NCI-H82 treated with DMSO at 0.1 percent for 48 hours (cell line): ENCODE data around the gene EXOSC3.
A peak's percentile ranks its signal among the peaks of the same experiment; 100 is the strongest.
"Not testable (repeated sequence)": the region's sequence is repeated elsewhere in the genome, so short reads cannot be mapped to it uniquely, and the experiment has no call there.

Source experiments
- DNase-seq: peaks from one replicate; lab custom pipeline; 2025; ENCODE audit not compliant: unreplicated experiment; lab: John Stamatoyannopoulos, UW

Gene EXOSC3

DNA sequence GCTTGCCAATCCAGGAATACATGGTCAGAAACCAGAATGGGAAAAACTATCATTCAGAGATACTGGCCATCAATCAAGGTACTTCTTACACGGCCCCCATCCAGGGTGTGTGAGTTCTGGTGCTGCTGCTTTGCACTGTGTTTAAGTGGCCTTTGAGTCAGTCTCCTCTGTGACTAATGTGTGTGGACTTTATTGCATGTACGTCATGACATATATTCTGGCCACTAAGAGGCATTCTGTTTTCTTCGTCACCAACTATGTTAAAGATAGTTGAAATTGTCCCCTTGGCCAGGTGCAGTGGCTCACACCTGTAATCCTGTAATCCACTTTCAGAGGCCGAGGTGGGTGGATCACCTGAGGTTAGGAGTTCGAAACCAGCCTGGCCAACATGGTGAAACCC is 8.5 kb downstream of the EXOSC3 start:
- no peak for DNase-seq

DNA sequence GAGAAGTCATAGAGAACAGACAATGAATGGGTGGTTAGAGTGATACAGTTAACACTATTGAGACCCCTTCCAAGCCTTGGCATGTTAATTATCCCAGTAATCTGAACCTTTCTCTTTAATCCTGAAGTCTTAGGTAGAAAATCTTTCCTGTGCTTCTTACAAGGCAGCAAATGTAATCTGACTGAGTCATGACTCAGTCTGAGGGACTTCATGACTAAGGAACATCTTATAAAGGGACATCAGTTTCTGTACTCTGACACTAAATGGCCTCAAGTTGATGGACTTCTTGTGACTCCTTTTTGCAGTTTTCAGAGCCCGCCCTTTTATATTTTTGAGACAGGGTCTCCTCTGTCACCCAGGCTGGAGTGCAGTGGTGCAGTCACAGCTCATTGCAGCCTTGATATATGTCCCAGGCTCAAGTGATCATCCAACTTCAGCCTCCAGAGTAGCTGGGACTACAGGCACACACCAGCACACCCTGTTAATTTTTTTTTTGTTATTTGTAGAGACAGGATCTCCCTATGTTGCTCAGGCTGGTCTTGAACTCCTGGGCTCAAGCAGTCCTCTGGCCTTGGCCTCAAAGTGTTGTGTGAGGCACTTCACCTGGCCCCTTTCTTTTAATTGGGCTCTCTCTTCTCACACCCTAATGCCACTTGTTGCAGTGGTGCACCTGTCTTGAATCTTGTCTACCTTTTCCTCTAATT is 9.5 kb downstream of the EXOSC3 start:
- DNase-seq, result no peak

DNA sequence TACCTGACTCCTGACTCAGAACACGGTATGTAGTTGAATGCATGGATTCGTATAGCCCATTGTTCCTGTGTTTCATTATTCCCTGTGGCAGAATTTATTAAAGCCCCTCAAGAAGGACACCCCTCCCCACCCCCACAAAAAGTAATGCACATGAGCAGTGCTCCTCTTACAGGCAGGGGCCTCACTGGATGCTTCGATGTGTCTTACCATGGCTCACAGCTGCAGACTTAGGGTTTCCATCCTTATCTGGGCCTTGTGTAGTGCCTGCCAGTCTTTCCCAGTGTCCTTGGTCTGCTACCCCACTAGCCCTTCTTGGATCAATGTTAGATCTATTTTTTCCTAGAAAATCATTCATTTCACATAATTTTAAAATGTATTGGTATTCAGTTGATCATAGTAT is 14.9 kb downstream of the EXOSC3 start:
- DNase-seq, result no peak

DNA sequence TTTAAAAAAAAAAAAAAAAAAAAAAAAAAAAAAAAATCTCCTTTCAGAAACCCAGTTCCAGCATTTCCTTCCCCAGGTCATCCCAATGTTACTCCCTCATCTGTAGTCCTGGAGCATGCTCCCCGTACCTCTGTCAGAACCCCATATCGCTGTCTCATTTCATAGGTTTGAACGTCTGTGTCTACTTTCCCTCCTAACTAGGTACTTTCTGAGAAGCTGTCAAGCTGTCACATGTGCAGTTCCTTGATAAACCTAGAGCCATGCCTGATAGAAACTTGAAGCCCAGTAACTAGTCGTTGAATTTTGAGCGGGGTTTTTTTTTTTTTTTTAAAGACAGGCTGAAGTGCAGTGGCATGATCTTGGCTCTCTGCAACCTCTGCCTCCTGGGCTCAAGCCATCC is 15.6 kb downstream of the EXOSC3 start:
- DNase-seq, result no peak

DNA sequence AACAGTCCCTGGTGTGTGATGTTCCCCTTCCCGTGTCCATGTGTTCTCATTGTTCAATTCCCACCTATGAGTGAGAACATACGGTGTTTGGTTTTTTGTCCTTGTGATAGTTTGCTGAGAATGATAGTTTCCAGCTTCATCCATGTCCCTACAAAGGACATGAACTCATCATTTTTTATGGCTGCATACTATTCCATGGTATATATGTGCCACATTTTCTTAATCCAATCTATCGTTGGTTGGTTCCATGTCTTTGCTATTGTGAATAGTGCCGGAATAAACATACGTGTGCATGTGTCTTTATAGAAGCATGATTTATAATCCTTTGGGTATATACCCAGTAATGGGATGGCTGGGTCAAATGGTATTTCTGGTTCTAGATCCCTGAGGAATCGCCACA is 19.6 kb downstream of the EXOSC3 start:
- not testable (repeated sequence) for DNase-seq

DNA sequence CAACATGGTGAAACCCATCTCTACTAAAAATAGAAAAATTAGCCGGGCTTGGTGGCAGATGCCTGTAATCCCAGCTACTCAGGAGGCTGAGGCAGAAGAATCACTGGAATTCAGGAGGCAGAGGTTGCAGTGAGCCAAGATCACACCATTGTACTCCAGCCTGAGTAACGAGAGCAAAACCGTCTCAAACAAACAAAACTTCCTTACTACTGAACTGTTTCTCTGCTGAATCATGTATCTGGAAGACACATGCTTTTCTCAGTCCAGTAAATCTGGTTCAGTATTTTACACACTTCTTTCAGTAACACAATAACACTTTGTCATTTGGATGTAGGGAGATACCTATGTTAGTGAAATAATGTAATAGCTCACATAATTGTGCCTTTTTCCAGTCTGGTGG is 23.4 kb downstream of the EXOSC3 start:
- no peak for DNase-seq

DNA sequence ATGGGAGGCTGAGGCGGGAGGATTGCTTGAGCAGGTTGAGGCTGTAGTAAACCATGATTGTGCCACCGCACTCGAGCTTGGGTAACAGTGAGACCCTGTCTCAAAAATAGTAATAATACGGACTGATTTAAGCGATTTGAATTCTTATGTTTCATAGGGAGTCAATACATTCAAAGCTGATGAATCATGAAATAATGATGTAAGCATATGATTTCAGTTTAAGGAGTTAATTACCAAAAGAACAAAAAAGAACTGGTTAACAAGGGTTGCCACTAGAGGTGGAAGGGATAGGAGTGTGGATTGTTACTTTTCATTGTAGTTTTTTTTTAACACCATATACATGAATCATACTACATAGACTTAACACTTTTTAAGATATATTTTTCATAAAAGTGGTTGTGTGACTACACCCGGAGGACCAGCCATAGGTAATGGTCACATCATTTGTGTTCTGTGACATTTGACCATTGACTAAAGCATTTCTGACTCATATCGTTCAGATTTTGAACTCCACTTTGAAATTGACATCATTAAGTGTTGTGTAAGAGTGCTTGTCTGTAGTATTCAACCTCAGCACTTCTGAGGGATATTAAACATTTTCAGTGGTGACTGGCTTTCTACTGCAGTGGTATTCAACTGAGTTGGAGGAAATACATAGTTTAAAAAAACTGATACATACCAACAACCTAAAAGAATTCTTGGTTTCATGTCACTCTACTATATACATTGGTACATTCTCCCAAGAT is 24.3 kb downstream of the EXOSC3 start:
- DNase-seq, result no peak

DNA sequence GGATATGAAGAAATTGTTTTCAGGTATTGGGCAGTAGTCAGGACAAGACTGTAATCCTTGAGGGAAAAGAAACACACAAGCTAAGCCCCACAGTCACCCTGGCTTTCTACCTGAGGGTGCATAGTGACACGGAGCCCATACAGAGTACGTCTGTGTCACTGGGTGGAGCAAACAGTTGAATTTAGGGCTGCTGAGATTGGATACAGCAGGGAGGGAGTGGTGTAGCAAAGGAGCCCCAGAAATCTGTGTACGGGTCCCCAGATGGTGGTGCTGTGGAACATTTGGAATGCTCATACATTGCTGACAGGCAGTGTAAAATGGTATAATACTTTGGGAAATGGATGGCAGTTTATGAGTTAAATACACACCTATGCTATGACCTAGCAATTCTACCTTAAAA is 26.1 kb downstream of the EXOSC3 start:
- DNase-seq, result no peak

DNA sequence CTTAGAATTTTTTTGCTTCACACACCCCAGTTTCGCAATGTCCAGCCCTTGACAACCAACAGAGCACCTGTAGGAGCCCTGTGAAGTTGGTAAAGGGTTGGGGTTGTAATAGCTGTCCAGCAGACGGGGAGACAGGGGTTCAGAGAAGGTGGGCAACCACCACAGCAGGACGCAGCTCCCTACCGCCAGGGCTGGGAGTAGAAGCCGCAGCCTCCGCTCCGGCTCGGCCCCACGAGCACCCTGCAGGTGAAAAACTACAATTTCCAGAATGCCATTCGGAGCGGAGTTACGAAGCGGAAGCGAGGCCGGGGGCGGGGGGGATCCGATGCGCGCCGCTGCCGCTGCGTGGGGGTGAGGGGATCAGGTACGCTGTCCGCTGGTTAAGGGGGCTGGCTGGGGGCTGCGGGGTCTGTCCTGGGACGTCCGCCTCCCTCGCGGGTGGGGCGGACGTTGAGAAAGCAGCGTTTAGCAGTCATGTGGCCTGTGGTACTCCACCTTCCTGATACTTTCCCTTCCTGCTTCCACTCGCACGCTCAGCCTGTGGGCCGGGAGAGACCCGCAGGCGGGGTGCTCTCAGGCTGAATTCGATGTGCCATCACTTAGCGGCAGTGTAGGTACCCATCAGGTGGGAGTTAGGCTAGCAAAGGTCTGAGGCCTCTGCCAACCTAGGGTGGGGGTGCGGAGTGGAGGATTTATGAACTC is 31.2 kb downstream of the EXOSC3 start, which contains the start of gene TRMT10B:
Gene TRMT10B, plus strand, starts transcription at position 317 of the 702 bp plus-strand sequence. CDS start 8,127 bp downstream, outside the sequence.
- DNase-seq, result peak; percentile 26

DNA sequence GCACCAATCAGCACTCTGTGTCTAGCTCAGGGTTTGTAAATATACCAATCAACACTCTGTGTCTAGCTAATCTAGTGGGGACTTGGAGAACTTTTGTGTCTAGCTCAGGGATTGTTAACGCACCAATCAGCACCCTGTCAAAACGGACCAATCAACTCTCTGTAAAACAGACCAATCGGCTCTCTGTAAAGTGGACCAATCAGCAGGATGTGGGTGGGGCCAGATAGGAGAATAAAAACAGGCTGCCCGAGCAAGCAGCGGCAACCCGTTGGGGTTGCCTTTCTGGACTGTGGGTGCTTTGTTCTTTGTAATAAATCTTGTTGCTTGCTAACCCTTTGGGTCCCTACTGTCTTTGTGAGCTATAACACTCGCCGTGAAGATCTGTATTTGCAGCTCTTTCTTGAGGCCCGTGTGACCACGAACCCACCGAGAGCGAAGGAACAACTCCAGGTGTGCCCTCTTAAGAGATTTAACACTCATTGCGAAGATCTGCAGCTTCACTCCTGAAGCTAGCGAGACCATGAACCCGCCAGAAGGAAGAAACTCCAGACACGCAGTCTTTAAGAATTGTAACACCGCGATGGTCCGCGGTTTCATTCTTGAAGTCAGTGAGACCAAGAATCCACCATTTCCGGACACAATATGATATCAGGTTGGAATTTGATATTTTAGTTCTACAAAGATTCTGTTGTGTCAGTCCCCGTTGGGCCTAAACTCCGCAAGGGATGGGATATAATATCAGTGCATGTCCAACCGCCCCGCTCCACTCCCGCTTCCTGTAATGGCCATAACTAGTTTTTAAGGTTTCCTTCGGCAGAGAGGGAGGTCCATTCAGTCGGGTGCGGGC is 32.0 kb downstream of the EXOSC3 start:
- DNase-seq, result no peak

DNA sequence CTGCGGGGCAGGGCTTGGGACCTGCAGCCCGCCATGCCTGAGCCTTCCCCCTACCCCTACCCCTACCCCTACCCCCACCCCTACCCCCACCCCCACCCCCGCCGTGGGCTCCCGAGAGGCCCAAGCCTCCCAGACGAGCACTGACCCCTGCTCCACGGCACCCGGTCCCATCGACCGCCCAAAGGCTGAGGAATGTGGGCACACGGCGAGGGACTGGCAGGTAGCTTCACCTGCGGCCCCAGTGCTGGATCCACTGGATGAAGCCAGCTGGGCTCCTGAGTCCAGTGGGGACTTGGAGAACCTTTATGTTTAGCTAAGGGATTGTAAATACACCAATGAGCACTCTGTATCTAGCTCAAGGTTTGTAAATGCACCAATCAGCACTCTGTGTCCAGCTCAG is 32.8 kb downstream of the EXOSC3 start:
- DNase-seq, result not testable (repeated sequence)

DNA sequence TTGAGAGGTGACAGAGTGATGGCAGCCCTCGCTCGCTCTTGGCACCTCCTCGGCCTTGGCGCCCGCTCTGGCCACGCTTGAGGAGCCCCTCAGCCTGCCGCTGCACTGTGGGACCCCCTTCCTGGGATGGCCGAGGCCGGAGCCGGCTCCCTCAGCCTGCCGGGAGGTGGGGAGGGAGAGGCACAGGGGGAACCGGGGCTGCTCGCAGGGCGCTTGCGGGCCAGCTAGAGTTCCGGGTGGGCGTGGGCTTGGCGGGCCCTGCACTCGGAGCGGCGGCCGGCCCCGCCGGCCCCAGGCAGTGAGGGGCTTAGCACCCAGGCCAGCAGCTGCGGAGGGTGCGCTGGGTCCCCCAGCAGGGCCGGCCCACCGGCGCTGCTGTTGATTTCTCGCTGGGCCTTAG is 33.2 kb downstream of the EXOSC3 start:
- DNase-seq, result not testable (repeated sequence)

DNA sequence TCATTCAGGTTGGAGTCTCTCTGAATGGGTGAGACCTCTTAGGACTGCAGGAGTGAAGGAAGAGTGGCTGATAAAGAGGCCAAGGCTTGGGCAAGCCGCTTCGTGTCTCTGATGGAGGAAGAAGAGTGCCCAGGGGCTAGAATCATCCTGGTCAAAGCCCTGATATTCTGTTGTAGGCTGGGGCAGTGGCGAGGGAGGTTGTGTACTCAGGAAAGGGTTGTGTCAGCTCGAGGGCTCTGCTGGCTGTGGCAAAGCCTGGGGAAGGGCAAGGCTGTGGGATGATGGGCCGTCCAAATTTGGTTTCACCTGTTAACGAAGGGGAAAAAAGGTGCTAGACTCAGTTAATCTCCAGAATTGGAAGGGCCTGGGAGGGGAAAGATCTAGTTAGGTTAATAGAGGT is 33.7 kb downstream of the EXOSC3 start:
- DNase-seq, result no peak

DNA sequence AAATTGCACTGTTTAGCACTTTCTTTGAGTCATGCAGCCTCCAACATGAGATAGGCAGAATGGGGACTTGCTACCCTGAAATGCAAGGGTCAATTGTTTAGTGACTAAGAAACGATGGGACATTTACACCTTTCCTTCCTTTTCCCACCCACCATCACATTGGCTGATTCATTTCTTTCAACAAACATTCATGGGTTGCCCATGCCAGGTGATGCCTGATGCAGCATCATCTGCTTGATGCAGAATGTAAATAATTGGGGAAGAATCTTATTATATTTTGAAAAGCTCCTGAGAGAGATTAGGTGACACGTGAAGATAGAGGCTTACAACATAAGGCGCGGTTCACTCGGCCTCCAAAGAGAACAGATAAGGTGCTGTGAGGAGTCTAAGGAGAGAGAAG is 35.7 kb downstream of the EXOSC3 start:
- DNase-seq, result no peak

DNA sequence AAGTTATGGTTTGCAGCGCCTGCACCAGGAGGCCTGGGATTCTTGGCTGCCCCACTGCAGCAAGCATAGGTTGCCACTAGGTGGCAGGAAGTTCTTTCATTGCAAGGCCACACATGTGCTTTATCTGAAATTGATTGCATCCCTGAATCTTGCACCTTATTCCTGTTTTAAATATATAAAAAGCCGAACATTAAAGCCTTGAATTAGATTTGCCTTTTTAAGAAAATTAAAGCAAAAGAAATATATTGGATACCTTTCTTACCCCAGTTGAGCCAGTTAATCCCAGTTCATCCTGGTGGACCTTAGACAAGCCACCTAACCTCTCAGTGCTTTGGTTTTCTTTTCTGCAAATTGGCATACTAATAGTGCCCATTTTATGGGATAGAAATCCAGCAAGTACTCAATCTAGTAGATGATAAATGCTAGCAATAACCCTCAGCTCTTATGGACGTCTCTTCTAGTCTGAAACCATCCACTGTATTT is 37.6 kb downstream of the EXOSC3 start:
- peak; percentile 68 for DNase-seq

DNA sequence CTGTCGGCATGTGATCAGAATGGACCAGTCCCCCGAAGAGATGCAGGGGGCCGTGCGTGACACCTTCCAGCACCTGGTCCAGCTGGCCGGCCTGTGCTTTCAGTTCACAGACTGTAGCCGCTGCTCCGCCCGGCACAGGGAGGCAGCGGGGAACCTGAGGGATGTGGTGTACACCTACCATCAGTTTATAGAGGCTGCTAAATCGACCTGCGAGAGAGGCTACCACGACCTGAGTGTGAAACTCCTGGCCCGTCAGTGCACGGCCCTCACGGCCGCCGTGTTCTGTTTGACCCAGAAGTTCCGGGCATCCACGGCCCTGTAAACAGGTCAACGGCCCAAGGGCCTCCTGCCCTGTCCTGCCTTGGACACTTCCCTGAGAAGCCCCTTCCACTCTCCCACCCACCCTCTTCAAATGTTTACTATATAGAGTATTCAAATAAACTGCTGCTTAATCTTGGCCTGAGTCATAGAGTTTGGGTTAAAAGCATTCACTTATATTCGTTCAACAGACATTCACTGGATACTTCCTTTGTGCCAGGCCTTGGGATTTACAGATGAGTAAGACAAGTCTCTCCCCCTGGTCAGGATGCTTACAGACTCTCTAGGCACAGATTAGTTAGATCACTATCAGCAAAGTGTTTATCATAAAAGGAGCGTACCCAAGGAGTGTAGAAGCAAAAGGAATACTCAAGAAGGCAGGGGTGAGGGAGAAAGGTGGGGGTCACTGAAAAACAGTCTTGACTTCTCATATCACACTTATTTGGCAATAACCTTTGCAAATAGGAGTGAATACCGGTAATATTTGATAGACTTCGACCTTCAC is 38.2 kb downstream of the EXOSC3 start:
- DNase-seq, result peak; percentile 68

DNA sequence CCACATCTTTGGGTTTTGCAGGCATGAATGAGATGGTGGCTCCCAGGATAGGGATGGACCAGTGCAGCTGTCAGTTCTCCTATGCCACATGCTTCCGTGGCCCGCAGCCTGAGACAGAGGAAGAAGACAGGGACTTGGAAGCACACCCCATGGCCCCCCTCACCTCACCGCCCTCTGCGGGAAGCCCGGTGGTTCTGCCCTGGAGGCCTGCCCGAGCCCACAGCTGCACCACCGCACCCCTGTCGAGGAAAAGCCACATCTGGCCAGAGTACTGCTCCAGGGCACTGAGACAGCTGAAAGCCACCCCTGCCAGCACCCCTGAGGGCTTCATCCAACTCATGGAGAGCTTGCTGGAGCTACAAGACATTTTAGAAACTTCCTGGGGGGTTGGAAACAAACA is 38.9 kb downstream of the EXOSC3 start:
- DNase-seq, result no peak

DNA sequence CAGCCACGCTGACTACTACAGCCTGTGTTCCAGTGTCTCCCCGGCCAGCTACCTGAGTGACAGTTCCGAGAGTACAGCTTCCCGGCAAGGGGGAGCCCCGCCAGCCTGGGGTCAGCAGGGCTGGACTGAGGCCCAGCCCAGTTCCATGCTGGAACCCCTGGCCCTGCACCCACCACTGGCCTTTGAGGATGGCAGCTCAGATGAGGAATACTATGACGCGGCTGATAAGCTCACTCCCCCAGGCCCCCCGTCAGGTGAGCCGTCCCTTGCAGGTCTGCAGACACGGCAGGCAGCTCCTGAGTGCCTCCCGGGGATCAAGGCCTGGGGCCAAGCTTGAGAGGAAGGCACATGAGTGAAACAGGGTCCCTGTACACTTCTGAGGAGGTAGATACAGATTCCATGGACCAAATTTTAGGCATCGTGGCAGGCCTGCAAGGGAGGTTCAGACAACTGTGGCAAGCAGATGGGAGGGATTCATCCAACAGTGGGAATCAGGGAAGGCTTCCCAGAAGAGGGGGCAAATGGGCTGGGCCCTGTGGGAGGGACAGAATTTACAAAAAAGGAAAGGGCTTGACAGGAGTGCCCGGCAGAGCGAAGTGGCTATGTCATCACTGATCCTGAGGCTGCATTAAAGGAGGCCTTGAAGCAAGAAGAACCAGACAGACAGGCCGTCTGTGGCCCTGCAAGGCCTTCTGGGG is 44.1 kb downstream of the EXOSC3 start:
- DNase-seq, result no peak

DNA sequence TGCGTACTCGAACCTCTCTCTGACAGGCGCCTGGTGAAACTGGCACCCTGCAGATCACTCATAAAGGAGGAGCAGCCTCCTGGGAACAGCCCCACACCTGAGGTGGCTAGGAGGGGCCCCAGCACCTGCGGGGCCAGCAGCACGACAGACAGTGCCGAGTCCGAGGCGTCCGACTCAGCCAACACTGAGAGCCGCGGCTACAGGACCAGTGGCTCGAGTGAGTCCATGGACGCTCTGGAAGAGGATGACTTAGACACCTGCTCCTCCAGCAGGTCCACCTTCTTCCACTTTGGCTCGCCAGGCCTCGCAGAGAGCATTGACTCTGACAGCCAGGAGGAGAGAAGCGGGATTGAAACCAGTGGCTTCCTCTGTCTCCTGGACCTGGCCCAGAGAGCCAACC is 44.7 kb downstream of the EXOSC3 start:
- no peak for DNase-seq
